ENCODE results near the gene ATXN7L1. TPM values are rescaled to one million over a fixed set of nuclear protein-coding genes. Genes with fewer than 3 reads are reported as not detected.

Gene ATXN7L1
- total and polyA plus RNA-seq, 2 of the 8 experiments (the other 6 are each of a cell fraction or from before 2014, with no cell fraction given) = 14.3 to 34.0 TPM

DNA sequence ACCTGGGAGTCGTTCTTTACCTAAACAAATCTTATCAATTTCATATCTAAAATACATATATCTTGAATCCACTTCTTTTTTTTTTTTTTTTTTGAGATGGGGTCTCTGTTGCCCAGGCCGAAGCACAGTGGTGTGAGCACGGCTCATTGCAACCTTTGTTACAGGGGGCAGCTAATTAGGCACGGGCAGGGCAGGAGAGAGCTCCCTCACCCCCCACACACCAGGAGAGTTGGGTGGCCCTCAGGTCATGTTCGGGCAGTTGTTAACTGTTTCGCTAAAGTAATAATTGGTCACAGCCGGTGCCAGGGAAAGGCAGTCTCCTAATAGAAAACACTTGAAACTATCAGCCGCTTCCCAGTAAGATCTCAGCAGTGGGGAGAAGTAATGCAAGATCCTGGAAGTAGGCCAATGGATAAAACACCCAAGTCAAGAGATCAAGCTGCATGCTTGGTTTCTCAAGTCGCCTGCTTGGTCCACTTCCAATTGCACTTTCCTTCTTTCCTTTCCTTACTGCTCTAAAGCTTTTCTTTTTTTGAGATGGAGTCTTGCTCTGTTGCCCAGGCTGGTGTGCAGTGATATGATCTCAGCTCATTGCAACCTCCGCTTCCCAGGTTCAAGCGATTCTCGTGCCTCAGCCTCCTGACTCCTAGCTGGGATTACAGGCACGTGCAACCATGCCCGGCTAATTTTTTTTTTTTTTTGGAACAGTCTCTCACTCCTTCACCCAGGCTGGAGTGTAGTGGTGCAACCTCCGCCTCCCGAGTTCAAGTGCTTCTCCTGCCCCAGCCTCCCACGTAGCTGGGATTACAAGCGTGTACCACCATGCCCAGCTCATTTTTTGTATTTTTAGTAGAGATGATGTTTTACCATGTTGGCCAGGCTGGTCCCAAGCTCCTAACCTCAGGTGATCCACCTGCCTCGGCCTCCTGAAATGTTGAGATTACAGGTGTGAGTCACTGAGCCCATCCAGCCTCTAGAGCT, 273.8 kb downstream of the ATXN7L1 start:
- H2AFZ ChIP-seq (ENCODE audit: low read length) = no peak overlapping the region
- peaks cover 0 to 9% (median under 1%) of the 10 kb centered on the region in 4 experiments; a peak in 1 of 7 replicates for H3K4me1 ChIP-seq (replicated peaks in 1 of 4; ENCODE audit: control insufficient read depth in 3 of 4, insufficient read depth in 4 of 4, low read length in 3 of 4)
- ChIA-PET CTCF (ENCODE audit: partially characterized antibody) (interaction anchor here (0.6 to 2.1 kb wide), 10 partner anchors 8 to 524 kb away, joined by 3 to 7 read pairs (median 3); no protein-coding TSS in a partner anchor), POLR2A (ENCODE audit: partially characterized antibody) (interaction anchor here (0.6 to 2.4 kb wide), 10 partner anchors 8 to 371 kb away, joined by 3 to 8 read pairs (median 3); no protein-coding TSS in a partner anchor)
- H3K18ac ChIP-seq (ENCODE audit: extremely low read depth, low read length) = no peak overlapping the region
- no peak overlapping the region for H3K14ac ChIP-seq (ENCODE audit: insufficient read length)
- no peak overlapping the region for H2BK120ac ChIP-seq (replicated peaks; ENCODE audit: low read depth, low read length)
- peaks cover 0 to 3% (median 0%) of the 10 kb centered on the region in 4 experiments; a peak in 1 of 8 replicates for H3K36me3 ChIP-seq (ENCODE audit: control insufficient read depth in 2 of 4, insufficient read depth in 4 of 4, low read length in 3 of 4)
- H3K27ac ChIP-seq (ENCODE audit: low read depth, low read length) = no peak overlapping the region
- 95% methylated on average over 19 of the region's 19 CpGs; no CpG with 5 or more reads in 1 of the 2 experiments for WGBS, 2 experiments (ENCODE audit: extremely low coverage in 1 of 2, insufficient coverage in 1 of 2, insufficient read length in 1 of 2, insufficient replicate concordance in 2 of 2, low coverage in 1 of 2, low lambda C conversion rate in 2 of 2, missing lambda C conversion rate in 1 of 2)
- H2BK20ac ChIP-seq (ENCODE audit: low read length) = no peak overlapping the region
- no peak overlapping the region for H2BK15ac ChIP-seq (ENCODE audit: low read length)
- H3K4ac ChIP-seq (replicated peaks; ENCODE audit: insufficient read length, low read depth, low read length) = no peak overlapping the region
- H3K4me2 ChIP-seq (ENCODE audit: insufficient read depth in 1 of 2, low read depth in 2 of 2, low read length in 2 of 2) = no peak overlapping the region
- H4K8ac ChIP-seq (ENCODE audit: extremely low read depth, insufficient read depth, low read length) = no peak overlapping the region
- H3K27me3 ChIP-seq (replicated peaks in 1 of 4; ENCODE audit: control insufficient read depth in 3 of 4, extremely low read depth in 1 of 4, insufficient read depth in 3 of 4, low read length in 3 of 4) = no peaks in the 10 kb centered on the region
- no peak overlapping the region for H3K56ac ChIP-seq (replicated peaks; ENCODE audit: insufficient read length, low read depth, low read length)
- no peaks in the 10 kb centered on the region for H3K79me1 ChIP-seq (ENCODE audit: low read depth, low read length)
- H3K79me2 ChIP-seq (ENCODE audit: control insufficient read depth in 1 of 2, insufficient read depth in 2 of 2, low read length in 2 of 2) = no peaks in the 10 kb centered on the region
- H2AK5ac ChIP-seq (ENCODE audit: low read depth, low read length) = no peak overlapping the region
- no peaks in the 10 kb centered on the region for H3K23me2 ChIP-seq (ENCODE audit: low read depth, low read length)
- no peaks in the 10 kb centered on the region for H4K20me1 ChIP-seq (replicated peaks in 1 of 2; ENCODE audit: control insufficient read depth in 1 of 2, insufficient read depth in 2 of 2, low read length in 2 of 2)
- no peak overlapping the region for H4K91ac ChIP-seq (replicated peaks; ENCODE audit: insufficient read length, low read length)
- DNase-seq (ENCODE audit: low read depth in 1 of 2, low spot score in 2 of 2) = no peak
- no peak overlapping the region for H3K23ac ChIP-seq (ENCODE audit: insufficient read length)
- H4K5ac ChIP-seq (ENCODE audit: insufficient read length, low read depth, low read length) = no peak overlapping the region
- no peaks in the 10 kb centered on the region for H3K9me3 ChIP-seq (ENCODE audit: insufficient read depth in 2 of 2, low read depth in 1 of 2, low read length in 1 of 2)
- TF ChIP-seq CREB1 (IDR thresholded peaks at IDR 0.05) (no peak), JUN (IDR thresholded peaks at IDR 0.05; ENCODE audit: low read depth, low read length) (no peak), SP4 (IDR thresholded peaks at IDR 0.05; ENCODE audit: low read length) (no peak), KDM1A (IDR thresholded peaks at IDR 0.05; ENCODE audit: borderline replicate concordance, low read length) (no peak), RXRA (IDR thresholded peaks at IDR 0.05; ENCODE audit: insufficient read depth, low read depth, low read length) (no peak), TCF12 (IDR thresholded peaks at IDR 0.05; ENCODE audit: low read depth, low read length) (no peak)
- no peak overlapping the region for H3K9ac ChIP-seq (replicated peaks in 1 of 4; ENCODE audit: extremely low read depth in 1 of 4, low read depth in 3 of 4, low read length in 3 of 4)
- no peak overlapping the region for H3K4me3 ChIP-seq (ENCODE audit: extremely low read depth in 1 of 4, insufficient read depth in 2 of 4, low read depth in 3 of 4, low read length in 4 of 4)
- no peak for FAIRE-seq
- H2BK5ac ChIP-seq (ENCODE audit: low read depth, low read length) = no peak overlapping the region
- H2BK12ac ChIP-seq (ENCODE audit: low read depth, low read length) = no peak overlapping the region

Measured in H1 (cell line).